Stimulated activated CD8-positive, alpha-beta memory T cell treated with anti-CD3 and anti-CD28 coated beads, Interleukin-12 subunit alpha, Interleukin-12 subunit beta, amount 100 ng/mL, for 24 hours (primary cell): Measurements from ENCODE around the gene PKNOX2.

Source experiments
- DNase-seq: peaks from one replicate; pipeline ENCODE4 v3.0.0-alpha.2; 2020; ENCODE audit errors: extremely low read depth

The PKNOX2 gene

GRCh38 chr11:125337836-125338834, 173.6 kb downstream of the PKNOX2 start:
- no peak for DNase-seq

DNA sequence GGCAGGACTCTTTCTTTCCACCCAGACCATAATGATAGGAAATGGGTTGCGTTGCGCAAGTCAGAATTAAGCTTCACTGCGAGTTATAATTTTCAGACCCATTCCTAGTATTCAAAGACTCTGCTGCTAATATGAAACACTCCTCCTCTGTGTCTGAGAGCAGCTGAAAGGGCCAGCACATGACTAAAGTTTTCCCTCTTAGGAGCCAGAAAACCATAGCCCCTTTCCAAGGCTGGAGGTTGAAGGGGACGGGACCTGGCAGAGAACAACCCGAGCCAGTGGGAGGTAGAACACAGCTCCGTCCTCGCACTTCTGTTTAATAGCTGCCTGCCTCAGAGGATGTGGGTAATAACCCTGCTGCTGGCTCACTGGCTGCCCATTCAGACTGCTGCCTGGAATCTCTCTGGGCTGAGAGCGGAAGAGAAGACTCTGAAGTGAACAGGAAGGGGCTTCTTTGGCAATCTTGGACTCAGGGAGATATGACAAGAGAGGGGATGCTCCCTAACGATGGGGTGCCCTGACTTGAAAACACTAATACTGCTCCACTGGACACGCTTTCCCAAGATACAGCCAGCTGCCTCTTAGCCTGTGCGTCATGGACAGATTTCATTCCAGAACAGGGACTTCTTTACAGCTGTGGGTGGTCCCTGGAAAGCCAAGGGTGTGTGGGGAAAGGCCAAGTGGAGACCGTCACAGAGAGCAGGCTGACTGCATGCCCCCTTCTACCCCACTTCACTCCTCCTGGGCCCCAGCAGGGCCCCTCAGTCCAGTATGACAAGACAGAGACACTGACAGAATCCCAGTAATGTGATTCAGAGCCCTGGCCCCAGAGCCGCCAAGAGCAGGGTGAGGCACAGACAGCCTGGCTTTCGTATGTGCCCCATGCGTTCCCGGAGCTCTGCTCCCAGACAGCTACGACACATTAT, 174.6 kb downstream of the PKNOX2 start:
- DNase-seq, result no peak

GRCh38 chr11:125341676-125342075, 177.1 kb downstream of the PKNOX2 start:
- no peak for DNase-seq

GRCh38 chr11:125342281-125342930, 177.9 kb downstream of the PKNOX2 start:
- DNase-seq, result no peak

GRCh38 chr11:125343086-125343717, 178.7 kb downstream of the PKNOX2 start:
- DNase-seq, result no peak

DNA sequence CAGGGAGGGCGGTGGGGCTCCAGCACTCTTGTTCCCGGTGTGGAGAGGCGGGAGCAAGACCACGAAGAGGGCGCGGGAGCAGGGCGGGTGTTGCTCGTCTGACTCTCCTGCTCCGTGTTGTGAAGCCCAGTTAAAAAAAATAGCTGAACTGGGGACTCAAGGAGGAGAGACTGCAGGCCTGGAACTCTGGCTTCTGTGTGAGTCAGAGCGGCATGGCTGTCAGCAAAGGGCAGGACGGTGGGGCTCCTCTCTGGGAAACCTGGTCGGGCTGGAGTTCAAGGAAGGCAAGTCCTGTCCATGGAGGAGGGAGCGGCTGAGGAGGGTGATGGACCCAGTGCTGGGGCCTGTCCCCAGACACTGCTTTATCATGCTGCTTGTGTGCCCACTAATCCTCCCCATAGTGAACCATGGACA, 179.2 kb downstream of the PKNOX2 start:
- DNase-seq, result no peak

GRCh38 chr11:125344846-125345420, 180.4 kb downstream of the PKNOX2 start:
- DNase-seq, result no peak

DNA sequence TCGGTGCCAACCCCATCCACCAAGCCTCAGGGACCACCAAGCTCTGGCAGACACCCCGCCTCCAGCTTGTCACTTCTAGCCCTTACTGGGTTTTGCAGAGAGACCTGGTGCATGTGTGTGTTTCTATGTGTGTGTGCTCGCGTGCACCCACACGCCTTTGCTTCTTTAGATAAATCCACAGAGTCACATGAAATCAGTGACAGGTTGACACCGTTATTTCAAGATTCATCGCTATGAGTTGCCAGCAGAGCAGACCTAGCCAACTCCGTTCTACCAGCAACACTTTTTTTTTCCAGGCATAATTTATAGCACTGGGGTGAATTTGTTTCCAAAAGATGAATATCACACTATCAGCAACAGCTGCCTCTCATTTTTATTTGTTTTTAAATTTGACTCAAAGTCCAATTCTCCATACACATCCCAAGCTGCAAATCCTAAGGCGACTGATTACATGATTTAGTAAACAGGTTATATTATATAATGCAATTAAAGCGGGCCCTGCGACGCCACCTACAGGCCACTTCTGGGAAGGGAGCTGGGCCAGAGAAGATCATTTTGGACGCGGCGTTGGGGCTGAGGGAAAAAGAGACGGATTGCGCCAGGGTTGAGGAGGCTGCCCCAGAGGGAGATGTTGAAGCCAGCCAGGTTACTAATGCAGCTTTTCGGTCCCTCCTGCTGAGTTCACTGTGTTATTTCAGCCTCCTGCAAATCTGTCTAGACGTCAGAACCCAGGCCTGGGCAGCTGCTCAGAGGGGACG, 181.0 kb downstream of the PKNOX2 start:
- DNase-seq, result no peak

- DNase-seq, result no peak
Observed at GRCh38 chr11:125346179-125346530, 181.6 kb downstream of the PKNOX2 start.

GRCh38 chr11:125346565-125347260, 182.2 kb downstream of the PKNOX2 start:
- no peak for DNase-seq

GRCh38 chr11:125347261-125347585, 182.7 kb downstream of the PKNOX2 start:
- DNase-seq, result no peak

- no peak for DNase-seq
Observed at GRCh38 chr11:125348141-125348651, 183.6 kb downstream of the PKNOX2 start.

DNA sequence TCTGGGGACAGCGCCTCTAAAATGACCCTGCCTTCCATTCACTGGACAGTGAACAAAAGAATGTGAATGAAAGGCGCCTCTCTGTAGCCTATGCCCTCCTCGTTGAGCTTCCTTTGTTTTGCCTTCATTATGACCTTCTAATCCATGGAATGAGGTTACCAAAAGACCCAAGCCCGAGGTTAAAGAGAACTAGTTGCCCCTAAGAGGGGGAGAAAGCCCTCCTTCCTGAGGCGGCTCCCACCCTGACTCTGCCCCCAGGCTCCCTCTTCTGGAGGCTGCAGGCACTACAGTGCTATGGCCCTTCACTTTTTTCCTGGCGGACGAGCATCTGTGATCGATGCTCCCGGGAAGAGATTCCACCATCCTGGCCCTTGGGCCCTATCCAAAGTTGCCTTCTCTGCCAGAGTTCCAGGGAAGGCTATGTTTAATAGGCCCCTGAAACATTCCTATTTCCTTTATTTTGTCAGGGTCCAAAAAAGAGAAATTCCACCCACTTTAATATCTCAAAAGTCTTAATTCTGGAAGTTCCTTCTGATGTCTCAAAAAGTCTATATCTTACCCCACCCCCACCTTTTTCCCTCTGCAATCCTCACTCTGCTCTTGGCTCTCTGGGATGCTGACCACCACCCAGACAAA, 184.2 kb downstream of the PKNOX2 start:
- no peak for DNase-seq

DNA sequence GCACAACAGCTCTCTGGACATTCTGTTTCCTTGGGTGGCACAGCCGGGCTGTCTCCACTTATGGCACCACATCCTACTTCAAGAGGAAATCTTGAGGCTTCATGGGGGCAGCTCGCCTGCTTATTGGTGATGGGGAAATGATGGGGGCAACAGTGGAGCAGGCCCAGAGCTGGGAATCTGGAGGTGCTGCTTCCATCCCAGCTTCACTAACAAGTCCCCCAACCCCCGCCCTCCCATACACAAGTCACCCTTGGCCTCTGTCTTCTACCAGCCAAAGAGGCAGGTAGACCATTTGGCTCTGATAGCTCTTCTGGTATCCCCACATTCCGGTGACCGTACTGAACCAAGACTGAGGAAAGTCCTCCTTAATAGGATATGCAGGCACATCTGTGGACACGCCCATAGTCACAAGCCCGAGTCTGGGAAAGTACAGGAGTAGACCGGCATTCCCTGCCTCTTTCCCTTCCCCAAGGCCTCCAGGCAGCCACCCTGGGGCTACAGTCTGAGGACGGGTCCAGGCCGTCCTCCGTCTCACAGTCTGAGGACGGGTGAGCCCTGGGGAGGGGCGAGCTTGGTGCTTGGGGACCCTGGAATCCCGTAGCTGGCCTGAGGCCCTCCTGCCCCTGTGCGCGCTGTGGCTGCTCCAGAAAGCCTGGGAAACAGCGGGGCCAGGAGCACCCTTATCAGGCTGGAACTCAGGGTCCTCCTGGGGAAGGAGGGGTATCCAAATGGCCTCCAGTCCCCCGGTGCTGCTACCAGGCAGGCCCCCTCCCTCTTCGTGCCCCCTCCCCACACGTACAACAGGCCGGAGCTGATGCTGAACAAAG, 185.9 kb downstream of the PKNOX2 start:
- no peak for DNase-seq

- no peak for DNase-seq
Observed at GRCh38 chr11:125351033-125351867, 186.7 kb downstream of the PKNOX2 start.

GRCh38 chr11:125351868-125352250, 187.3 kb downstream of the PKNOX2 start:
- no peak for DNase-seq

GRCh38 chr11:125356797-125357196, 192.2 kb downstream of the PKNOX2 start:
- DNase-seq, result no peak
